GM12801 (cell line): ENCODE data around the gene OPN5.

Experiments
- TF ChIP-seq, protein P1 (sequence below): IDR thresholded peaks from one replicate; pipeline ENCODE4 v1.5.1; 2011; ENCODE audit warnings: control low read depth; ENCODE audit not compliant: insufficient read length; ENCODE audit errors: extremely low read depth

Gene OPN5

DNA sequence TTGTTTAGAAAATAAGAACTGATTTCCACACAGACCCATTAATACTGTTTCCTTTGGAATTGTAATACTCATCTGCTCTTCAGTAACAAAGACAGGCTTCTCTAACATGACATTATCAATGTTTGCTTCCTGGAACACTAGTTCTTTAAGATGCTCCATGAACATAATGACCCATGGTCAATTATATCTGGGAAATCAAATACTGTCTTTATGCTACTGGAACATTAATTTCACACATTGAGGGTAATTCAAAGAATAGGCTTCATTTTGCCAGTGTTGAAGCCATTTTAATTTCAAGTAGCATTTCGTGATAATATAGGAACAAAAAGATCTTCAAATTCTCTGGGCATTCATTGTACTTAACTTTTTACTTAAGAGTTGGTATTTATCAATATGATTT, 80.9 kb downstream of the OPN5 start:
- TF ChIP-seq, protein P1, sequence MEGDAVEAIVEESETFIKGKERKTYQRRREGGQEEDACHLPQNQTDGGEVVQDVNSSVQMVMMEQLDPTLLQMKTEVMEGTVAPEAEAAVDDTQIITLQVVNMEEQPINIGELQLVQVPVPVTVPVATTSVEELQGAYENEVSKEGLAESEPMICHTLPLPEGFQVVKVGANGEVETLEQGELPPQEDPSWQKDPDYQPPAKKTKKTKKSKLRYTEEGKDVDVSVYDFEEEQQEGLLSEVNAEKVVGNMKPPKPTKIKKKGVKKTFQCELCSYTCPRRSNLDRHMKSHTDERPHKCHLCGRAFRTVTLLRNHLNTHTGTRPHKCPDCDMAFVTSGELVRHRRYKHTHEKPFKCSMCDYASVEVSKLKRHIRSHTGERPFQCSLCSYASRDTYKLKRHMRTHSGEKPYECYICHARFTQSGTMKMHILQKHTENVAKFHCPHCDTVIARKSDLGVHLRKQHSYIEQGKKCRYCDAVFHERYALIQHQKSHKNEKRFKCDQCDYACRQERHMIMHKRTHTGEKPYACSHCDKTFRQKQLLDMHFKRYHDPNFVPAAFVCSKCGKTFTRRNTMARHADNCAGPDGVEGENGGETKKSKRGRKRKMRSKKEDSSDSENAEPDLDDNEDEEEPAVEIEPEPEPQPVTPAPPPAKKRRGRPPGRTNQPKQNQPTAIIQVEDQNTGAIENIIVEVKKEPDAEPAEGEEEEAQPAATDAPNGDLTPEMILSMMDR, result no peak

GRCh38 chr6:47865206-47865605, 83.4 kb downstream of the OPN5 start:
- TF ChIP-seq, protein P1, result no peak

DNA sequence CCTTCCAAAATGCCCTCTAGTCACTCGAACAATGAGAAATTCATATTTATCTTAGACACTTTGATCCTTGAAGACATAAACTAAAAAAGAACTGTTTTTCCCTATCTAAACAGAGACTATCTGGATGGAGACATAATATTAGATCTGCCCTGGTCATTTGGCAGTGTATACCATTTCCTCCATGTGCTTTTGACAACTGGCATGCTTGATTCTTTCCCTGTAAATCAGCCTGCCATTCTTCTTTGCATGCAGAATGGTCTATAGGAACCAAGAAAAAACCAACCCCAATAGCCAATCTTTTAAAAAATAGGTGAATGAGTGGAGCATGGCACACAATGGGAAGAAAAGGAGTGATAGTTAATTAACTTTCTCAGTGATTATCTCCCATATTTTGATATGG, 93.8 kb downstream of the OPN5 start:
- TF ChIP-seq, protein P1, result no peak
